Lung (tissue), 12 donors: ENCODE results near the gene WRNIP1. TPM values are rescaled to one million over a fixed set of nuclear protein-coding genes. Genes with fewer than 3 reads are reported as not detected.

Source experiments
- ATAC-seq: fragments of 200-7000 bp; cut with Tn5 transposase; one replicate; pipeline ENCODE4 v1.9.1; 2020; ENCODE audit warnings: moderate number of reproducible peaks; ENCODE audit not compliant: insufficient read depth, low FRiP score
- DNase-seq, 3 donors: peaks; one replicate each; pipeline ENCODE4 v3.0.0-alpha.2; 2013 to 2017
- H3K27ac ChIP-seq, 2 donors: one replicate each; pipeline ENCODE4 v1.5.1; 2013; ENCODE audit warnings: mild to moderate bottlenecking in 2 of 2, moderate library complexity in 2 of 2, control low read depth in 1 of 2, inconsistent platforms in 1 of 2, low read depth in 1 of 2, low read length in 1 of 2
- H3K27me3 ChIP-seq, 3 donors: one replicate each; pipeline ENCODE4 v1.5.1; 2013; ENCODE audit warnings: low read length in 2 of 3; ENCODE audit not compliant: control insufficient read depth in 3 of 3, insufficient read depth in 3 of 3
- H3K36me3 ChIP-seq, 4 donors: one replicate each; pipeline ENCODE4 v1.5.1; 2013; ENCODE audit warnings: low read length in 4 of 4, mild to moderate bottlenecking in 1 of 4, moderate library complexity in 1 of 4; ENCODE audit not compliant: control insufficient read depth in 4 of 4, insufficient read depth in 4 of 4
- H3K4me1 ChIP-seq, 5 donors: one replicate each; pipeline ENCODE4 v1.5.1; 2013; ENCODE audit warnings: low read length in 5 of 5, mild to moderate bottlenecking in 2 of 5, moderate library complexity in 1 of 5; ENCODE audit not compliant: control insufficient read depth in 5 of 5, insufficient read depth in 5 of 5
- H3K4me3 ChIP-seq: one replicate; pipeline ENCODE4 v1.5.1; 2013; ENCODE audit warnings: mild to moderate bottlenecking, control low read depth, moderate library complexity
- H3K9ac ChIP-seq, 2 donors: one replicate each; pipeline ENCODE4 v1.5.1; 2013; ENCODE audit warnings: low read length in 2 of 2, control low read depth in 1 of 2; ENCODE audit not compliant: insufficient read depth in 1 of 2
- H3K9me3 ChIP-seq, 4 donors: one replicate each; pipeline ENCODE4 v1.5.1; 2013; ENCODE audit warnings: low read length in 3 of 4, mild to moderate bottlenecking in 1 of 4, moderate library complexity in 1 of 4; ENCODE audit not compliant: control insufficient read depth in 4 of 4, insufficient read depth in 3 of 4
- CTCF ChIP-seq: IDR thresholded peaks from 2 replicates; pipeline ENCODE4 v1.5.1; 2012; ENCODE audit warnings: mild to moderate bottlenecking; ENCODE audit errors: control extremely low read depth, extremely low read depth
- WGBS, 2 donors: extraction: QIAGEN DNeasy Blood & Tissue Kit; methylation state at CpG; one replicate each; pipeline ENCODE4 v1.1.7; 2013; 5-methylcytosine and 5-hydroxymethylcytosine counted together
- polyA plus RNA-seq, 2 donors: library from polyadenylated mRNA; stranded (reverse); fragments of 200-250 nt; gene quantifications; one replicate each; pipeline ENCODE4 v1.2.1, GENCODE V29; 2013
- total RNA-seq, 2 donors: library from RNA; depleted of rRNA in 1 of 2; stranded (reverse); fragments of >200 nt in 1 of 2; gene quantifications; one replicate each; pipeline ENCODE4 v1.2.1, GENCODE V29; 2014 to 2021
- donor health status: control.
- donor health status: control.
- donor health status: Bipolar disorder and iron deficiency.
- donor health status: healthy.
- donor health status: DM: yes; HTN: yes; CAD: no.

WRNIP1 gene
- total and polyA plus RNA-seq, 4 donors = 36.8 to 56.0 (median 42.7) TPM

DNA sequence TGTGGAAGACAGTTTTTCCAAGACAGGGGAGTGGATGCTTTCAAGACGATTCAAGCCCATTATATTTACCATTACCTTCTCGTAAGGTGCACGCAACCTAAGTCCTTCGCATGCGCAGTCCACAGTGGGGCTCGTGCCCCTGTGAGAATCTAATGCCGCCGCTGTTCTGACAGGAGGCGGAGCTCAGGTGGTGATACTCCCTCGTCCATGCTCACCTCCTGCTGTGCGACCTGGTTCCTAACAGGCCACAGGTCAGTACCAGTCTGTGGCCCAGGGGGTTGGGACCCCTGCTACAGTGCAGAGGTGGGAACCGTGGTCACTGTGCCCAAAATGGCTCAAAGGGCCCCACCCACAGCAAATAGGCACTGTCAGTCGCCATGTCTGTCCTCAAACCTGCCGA, 39.8 kb downstream of the WRNIP1 start:
- Histone ChIP-seq H3K27me3 (no peaks in the 10 kb centered on the region), H3K4me1 (peaks cover 0 to 33% (median 0%) of the 10 kb centered on the region in 5 donors), H3K4me3 (no peak overlapping the region), H3K9ac (no peak overlapping the region), H3K9me3 (no peaks in the 10 kb centered on the region), H3K36me3 (no peaks in the 10 kb centered on the region), H3K27ac (no peak overlapping the region)
- DNase-seq = no peak
- WGBS, 2 donors = 97 to 98% methylated on average over 14 of the region's 14 CpGs
- no peak for TF ChIP-seq CTCF
- no peak for ATAC-seq

DNA sequence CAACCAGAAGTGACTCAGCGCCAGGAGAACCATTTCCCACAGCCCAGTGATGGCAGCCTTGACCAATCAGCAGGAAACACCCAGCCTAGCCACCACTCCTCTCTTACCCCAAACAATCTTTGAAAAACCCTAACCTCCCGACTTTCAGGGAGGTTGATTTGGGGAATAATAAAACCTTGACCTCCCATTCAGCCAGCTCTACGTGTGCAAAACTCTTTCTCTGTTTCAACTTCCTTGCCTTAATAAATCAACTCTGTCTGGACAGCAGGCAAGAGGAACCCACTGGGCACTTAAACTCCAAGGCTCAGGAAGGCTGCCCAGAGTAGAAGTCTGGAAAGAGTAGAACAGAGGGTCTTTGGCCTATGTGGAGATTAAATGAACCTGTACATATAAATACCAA, 41.5 kb downstream of the WRNIP1 start:
- WGBS, 2 donors = 36 to 63% methylated on average over 3 of the region's 3 CpGs
- Histone ChIP-seq H3K36me3 (no peaks in the 10 kb centered on the region), H3K4me3 (no peak overlapping the region), H3K27me3 (no peaks in the 10 kb centered on the region), H3K9ac (no peak overlapping the region), H3K9me3 (no peaks in the 10 kb centered on the region), H3K27ac (peak overlapping the region in 1 of 2 donors; percentile 34), H3K4me1 (peaks cover 0 to 29% (median 0%) of the 10 kb centered on the region in 5 donors)
- ATAC-seq (no peak), DNase-seq (no peak)
- no peak for TF ChIP-seq CTCF

- no peaks in the 10 kb centered on the region for H3K27me3 ChIP-seq
- no peak for ATAC-seq
- DNase-seq = peak in 1 of 3 donors; percentile 34
- no peak overlapping the region for H3K9ac ChIP-seq
- peak overlapping the region in 1 of 2 donors; percentile 61 for H3K27ac ChIP-seq
- H3K4me1 ChIP-seq = peaks cover 0 to 29% (median 0%) of the 10 kb centered on the region in 5 donors
- no peak overlapping the region for H3K4me3 ChIP-seq
- no peaks in the 10 kb centered on the region for H3K36me3 ChIP-seq
- H3K9me3 ChIP-seq = no peaks in the 10 kb centered on the region
- whole genome bisulfite sequencing, 2 donors = 49 to 67% methylated on average over 9 of the region's 9 CpGs
- no peak for TF ChIP-seq CTCF
Measured at GRCh38 chr6:2807342-2808090, 42.3 kb downstream of the WRNIP1 start.
